Hematopoietic multipotent progenitor cell treated with erythropoietin and hydrocortisone succinate and interleukin-3 and kit ligand, for 15 days (in vitro differentiated cells): ENCODE results near the gene TMEM258.

Experiments
- DNase-seq: peaks from one replicate; pipeline ENCODE4 v3.0.0-alpha.2; 2015; ENCODE audit warnings: low spot score

Gene TMEM258

DNA sequence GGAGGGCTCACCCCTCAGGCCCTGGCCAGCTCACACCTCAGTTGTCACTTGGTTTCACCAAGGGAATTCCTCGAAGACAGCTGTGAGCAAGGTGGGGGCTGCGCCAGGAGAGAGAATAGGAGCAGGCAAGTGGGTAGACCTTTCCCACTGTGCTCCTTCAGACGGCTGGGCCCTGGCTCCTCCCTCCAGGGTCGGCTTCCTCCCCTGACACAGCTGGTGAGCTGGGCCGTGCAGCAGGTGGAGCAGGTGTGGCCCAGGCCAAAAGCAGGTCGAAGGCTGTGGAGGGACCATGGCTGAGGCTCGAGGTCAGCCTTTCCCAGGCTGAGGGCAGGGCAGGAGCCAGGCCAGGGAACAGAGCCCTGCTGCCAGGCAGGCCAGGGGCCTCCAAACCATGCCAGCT, 52.4 kb downstream of the TMEM258 start:
- no peak for DNase-seq

DNA sequence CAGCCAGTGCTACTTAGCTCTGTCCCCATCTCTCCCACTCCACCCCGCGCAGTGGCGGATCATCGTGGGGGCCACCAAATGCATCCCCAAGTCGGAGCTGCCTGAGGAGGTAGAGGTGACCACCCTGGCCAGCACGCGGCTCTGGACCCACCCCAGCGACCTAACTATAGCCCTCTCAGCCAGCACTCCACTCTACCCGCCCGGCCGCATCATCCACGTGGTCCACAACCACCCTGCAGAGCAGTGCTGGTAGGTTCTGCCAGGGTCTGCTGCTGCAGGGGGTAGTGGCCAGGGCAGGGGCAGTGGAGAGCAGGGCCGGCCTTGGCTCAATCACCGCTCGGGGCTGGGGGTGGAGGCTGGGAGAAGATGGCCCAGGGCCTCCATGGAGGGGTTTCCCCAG, 53.0 kb downstream of the TMEM258 start:
- no peak for DNase-seq
